Endothelial cell of umbilical vein (primary cell): ENCODE measurements around the gene ZNF516.

Experiments
- CTCF ChIP-seq, 2 donors: IDR thresholded peaks; 1 replicate in 1 of 2; 2 replicates in 1 of 2; pipeline ENCODE4 v1.5.1; 2011; ENCODE audit warnings: low read length in 2 of 2, mild to moderate bottlenecking in 2 of 2, moderate library complexity in 2 of 2, control low read depth in 1 of 2, inconsistent platforms in 1 of 2, low read depth in 1 of 2; ENCODE audit not compliant: insufficient read depth in 1 of 2; ENCODE audit errors: extremely low read depth in 1 of 2
- EZH2 ChIP-seq: IDR thresholded peaks from 2 replicates; pipeline ENCODE4 v1.6.1; 2012; ENCODE audit warnings: borderline replicate concordance, low read depth, mild to moderate bottlenecking, moderate library complexity, low read length, inconsistent platforms; ENCODE audit not compliant: severe bottlenecking
- FOS ChIP-seq: IDR thresholded peaks from 2 replicates; pipeline ENCODE4 v1.6.1; 2011; ENCODE audit warnings: mild to moderate bottlenecking, low read length, moderate library complexity, borderline replicate concordance; ENCODE audit not compliant: insufficient read depth
- GATA2 ChIP-seq: IDR thresholded peaks from 2 replicates; pipeline ENCODE4 v1.7.0; 2011; ENCODE audit warnings: low read depth, mild to moderate bottlenecking, moderate library complexity, mixed read lengths, low read length; ENCODE audit not compliant: insufficient read length, insufficient read depth
- JUN ChIP-seq: IDR thresholded peaks from 2 replicates; pipeline ENCODE4 v1.6.1; 2011; ENCODE audit warnings: borderline replicate concordance, low read depth; ENCODE audit not compliant: insufficient read length, insufficient read depth
- MAX ChIP-seq: IDR thresholded peaks from 2 replicates; pipeline ENCODE4 v1.6.1; 2011; ENCODE audit not compliant: insufficient read depth, insufficient read length
- MYC ChIP-seq: IDR thresholded peaks from one replicate; pipeline ENCODE4 v1.6.1; 2011; ENCODE audit warnings: mild to moderate bottlenecking, low read depth, low read length
- POLR2A ChIP-seq: IDR thresholded peaks from 2 replicates; pipeline ENCODE4 v1.6.1; 2012; ENCODE audit warnings: low read depth, mild to moderate bottlenecking, control low read depth, low read length
- POLR2AphosphoS5 ChIP-seq: IDR thresholded peaks from 2 replicates; pipeline ENCODE4 v1.6.1; 2012; ENCODE audit warnings: low read depth, mild to moderate bottlenecking, control low read depth, low read length, moderate library complexity; ENCODE audit not compliant: insufficient read depth

- TF ChIP-seq CTCF (IDR thresholded peaks at IDR 0.05; ENCODE audit: extremely low read depth in 1 of 2, insufficient read depth in 1 of 2, low read depth in 1 of 2, low read length in 2 of 2) (no peak), MYC (no peak), MAX (no peak), POLR2A (no peak), FOS (no peak), JUN (no peak), EZH2 (no peak), POLR2AphosphoS5 (no peak), GATA2 (no peak)
These were observed 37.8 kb upstream of the ZNF516 start for GRCh38 chr18:76532875-76533274.
